NCI-H446 treated with DMSO at 0.1 percent for 48 hours (cell line): ENCODE results near the gene DTNA.
"Not testable (repeated sequence)": the region's sequence is repeated elsewhere in the genome, so short reads cannot be mapped to it uniquely, and the experiment has no call there.

Experiments used
- DNase-seq: peaks from one replicate; lab custom pipeline; 2025; lab: John Stamatoyannopoulos, UW

Gene DTNA

DNA sequence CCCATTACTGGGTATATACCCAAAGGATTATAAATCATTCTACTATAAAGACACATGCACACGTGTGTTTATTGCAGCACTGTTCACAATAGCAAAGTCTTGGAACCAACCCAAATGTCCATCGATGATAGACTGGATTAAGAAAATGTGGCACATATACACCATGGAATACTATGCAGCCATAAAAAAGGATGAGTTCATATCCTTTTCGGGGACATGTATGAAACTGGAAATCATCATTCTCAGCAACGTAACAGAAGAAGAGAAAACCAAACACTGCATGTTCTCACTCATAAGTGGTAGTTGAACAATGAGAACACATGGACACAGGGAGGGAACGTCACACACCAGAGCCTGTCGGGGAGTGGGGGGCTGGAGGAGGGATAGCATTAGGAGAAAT is 15.6 kb downstream of the DTNA start:
- DNase-seq = not testable (repeated sequence)

DNA sequence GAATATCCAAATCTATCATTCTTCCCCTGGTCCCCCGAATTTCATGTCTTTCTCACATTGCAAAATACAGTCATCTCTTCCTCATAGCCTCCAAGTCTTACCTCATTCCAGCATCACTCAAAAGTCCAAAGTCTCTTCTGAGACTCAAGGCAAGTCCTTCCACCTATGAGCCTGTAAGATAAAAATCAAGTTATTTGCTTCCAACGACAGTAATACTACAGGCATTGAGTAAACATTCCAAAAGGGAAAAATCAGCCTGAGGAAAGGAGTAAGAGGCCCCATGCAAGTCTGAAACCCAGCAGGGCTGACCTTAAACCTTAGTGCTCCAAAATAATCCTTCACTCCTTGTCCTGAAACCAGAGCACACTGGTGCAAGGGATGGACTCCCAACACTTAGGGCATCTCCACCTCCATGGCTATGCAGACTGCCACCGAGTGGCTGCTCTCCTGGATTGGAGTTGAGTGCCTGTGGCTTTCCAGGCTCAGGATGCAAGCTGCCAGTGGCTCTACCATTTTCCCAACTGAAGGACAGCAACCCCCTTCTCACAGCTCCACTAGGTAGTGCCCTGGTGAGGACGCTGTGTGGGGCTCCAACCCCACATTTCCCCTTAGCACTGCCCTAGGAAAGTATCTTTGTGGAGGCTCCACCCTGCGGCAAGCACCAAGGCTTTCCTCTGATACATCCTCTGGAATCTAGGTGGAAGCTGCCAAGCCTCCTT is 16.3 kb downstream of the DTNA start:
- no peak for DNase-seq

DNA sequence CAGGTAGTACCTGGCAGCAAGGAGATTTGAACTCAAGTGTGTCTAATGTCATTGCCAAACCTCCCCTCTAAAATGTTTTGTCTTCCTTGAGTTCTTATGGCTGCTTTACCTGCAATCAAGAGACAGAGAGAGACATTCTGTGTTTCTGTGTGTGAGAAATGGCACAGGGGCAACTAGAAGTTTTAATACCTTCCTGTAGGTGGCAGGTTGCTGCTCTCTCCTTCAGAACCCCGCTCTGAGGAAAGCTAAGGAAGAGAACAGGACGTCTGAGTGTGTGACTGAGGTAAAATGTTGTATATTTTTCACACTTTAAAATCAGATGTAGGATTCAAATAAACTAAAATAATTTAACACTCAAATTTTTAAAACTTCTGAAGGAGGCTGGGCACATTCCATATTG is 19.2 kb downstream of the DTNA start:
- no peak for DNase-seq

DNA sequence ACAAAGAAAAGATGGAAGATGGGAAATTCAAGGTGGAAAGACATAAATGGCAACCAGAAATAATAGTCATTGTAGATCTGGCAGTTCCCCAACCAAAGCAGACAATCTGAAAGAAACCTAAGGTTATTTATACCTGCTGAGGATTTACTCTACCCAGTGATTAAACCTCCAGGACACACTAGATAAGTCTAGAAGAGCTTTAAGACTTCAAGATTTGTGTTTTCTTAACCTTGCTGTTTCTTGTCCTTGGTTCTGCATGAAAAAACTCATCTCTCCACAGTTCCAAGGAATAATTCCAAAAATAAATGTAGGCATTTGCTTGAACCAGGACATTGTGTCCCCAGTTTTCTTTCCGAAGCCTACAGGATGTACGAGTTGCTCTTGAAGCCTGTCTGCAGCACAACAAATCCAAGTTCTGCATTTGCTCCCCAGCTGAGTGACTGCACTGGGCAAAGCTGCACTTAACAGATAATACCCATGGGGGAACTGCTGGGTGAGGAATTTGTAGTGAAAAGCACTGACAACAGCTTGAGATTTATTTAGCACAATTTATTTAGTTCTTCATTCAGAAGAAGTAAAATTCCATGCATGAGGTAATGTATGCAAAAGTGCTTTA is 19.8 kb downstream of the DTNA start:
- DNase-seq = no peak

DNA sequence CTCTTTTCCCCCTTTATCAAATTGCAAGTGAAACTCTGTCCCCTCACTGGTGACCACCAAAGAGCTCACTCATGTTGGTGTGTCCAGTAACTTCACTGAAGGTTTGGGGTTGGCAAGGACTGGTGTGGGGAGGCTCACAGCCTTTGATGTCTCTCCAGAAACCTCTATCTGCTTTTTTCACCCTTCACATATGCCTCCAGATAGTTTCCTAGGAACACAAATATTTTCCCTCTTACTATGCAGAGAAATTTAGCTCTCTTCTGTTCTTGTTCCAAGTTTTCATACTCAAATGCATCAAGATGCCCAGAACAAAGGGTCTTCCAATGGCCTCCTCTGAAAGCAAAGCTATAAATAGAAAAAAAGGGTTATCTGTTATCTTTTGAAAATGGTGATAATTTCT is 20.7 kb downstream of the DTNA start:
- DNase-seq = no peak

DNA sequence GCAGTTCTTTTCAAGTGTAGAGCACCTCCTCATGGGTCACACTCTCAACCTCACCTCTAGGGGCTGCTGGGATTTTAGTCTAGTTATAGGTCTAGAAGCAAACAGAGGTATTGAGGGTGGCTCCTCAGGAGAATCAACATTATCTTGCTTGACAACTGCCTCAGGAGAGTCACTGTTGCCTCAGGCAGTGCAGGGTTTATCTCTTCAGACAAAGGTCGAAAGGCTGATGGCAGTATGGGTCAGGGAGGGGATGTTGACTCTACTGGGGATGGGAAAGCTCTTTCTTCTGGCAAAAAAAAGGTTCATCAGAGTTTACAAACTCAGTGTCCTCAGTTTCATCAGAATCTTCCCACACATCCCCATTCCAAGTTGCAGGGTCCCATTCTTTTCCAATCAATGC is 24.0 kb downstream of the DTNA start:
- DNase-seq = no peak

DNA sequence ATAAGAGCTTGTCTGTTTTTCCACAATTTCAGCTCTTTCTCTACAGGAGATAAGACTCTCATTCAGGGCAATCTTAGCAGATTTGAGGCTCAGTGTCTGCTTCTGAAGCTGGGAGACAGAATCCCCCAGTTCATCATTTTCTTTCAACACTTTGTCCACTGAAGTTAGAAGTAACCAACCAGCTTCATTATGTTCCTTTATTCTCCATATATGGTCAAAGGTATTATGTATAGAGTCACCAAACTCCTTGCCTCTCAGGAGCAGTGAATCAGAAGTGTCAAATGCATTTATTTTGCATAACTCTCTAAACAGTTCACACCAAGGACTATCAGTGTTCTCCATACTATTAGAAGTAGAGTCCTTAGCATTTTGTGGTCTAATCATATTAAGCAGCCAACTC is 24.4 kb downstream of the DTNA start:
- not testable (repeated sequence) for DNase-seq

DNA sequence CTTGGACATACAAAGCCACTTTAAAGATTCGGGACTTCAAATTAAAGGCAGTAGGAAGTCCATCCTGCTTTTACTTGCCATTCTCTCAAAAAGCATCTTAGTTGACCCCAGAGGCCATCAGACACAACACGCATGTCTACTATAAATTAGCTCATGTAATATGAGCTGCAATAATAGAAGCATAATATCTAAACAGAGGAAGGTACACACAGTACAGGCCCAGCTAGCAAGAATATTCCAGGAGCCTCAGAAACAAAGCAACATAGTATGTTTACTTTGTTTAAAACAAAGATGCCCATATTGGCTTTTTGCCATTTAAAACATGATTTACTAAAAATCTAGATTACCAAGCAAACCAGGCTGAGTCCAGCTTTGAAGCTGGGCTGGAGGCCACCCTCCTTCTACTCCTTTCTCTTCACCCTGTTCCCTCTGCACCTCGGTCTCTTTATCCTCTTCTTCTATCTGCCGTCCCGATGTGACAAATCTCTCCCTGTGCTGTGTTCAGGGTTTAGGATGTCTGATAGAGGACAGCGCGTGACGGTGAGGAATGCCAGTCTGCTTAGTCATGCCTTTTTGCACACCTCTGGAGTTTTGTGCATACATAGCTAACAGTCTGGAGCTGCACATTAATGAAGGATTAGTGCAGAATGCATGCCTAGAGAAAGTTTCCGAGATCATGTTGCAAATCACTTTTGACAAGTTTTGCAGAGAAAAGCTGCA is 28.2 kb downstream of the DTNA start:
- no peak for DNase-seq

DNA sequence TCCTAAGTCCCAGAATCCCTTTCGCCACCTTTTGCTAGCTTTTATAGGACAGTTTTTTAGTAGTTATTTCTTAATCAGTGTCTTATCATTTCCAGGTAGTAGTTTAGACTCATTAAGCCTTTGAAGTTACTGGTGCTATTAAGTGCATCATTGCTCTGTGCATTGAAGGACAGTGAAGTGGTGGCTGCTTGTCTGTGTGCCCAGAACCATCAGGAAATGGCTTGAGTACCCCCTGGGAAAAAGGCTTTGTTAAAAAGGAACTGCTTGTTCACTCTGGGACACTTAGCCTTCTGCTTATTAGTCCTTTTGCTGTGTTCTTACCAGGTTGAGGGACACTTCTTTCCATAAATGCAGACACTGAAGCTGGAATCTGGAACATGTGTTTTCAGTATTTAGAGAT is 30.0 kb downstream of the DTNA start:
- DNase-seq = no peak

DNA sequence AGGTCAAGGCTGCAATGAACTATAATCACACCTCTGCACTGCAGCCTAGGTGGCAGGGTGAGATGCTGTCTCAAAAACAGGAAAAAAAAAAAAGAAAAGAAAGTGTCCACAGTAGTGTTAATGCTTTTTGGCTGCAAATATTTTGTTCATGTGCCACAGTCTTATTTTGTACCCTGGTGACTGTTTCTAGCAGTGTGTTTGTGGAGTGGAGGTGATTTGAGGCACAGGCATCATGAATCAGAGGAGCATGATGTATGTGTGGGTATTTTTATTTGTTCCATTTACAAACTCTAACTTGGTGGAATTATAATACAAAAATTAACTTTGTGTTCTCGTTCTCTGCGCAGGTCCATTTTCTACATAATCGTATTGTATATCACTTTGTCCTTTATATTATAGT is 30.6 kb downstream of the DTNA start:
- DNase-seq = no peak

DNA sequence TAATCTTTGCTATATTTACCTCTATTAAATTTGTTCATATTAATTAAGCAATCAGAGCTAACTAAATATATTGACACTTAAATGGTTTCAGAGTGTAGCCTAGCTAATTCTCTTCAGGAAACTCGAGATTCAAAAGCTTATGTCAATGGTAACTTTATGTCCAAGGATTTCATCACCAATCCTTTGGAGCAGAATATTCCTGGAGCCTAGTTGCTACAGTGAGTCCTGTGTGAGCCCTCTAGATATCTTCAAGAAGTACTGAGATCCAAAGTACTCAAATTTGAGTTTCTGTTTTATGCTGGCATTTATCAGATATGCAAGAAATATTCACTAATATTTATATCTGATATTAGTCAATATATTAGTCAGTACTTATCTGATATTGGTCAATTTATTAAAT is 31.3 kb downstream of the DTNA start:
- DNase-seq = no peak

DNA sequence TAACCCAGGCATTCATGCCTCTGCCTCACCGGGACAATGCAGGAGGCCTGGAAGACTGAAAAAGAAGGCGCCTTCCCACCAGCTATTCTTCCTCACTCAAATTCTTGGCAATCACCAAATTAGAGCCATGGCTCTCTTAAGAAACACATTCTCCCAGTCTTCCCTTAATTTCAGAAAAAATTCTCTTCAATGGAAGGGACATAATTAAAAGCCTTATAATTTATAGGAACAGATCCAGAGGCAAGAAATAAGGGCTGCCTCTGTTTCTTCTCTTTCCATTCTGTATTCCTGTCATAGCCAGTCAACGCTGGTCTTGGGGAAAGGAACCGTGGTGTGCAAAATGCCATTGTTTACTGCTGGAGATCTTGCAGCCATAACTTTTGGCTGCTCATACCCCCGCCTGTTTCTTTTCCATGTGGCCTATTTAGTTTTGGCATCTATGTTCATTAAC is 32.8 kb downstream of the DTNA start:
- DNase-seq = no peak

DNA sequence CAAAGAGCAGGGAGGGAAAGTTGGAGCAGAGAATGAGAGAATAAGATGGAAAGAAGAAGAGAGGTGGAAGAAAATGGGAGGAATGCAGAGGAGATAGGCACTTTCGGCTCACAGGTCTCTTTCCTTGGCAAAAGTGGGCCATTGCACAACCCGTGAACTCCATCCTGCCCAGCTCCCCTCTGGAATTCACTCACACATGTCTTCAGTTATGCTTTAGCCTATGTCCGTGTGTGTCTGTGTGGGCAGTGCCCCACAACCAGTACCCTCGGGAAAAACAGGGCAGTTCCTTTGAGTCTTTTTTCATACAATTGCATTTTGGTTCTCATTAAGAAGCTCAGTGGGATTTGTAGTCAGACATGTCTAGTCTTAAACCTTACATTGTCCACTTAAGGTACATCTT is 34.5 kb downstream of the DTNA start:
- DNase-seq = no peak

DNA sequence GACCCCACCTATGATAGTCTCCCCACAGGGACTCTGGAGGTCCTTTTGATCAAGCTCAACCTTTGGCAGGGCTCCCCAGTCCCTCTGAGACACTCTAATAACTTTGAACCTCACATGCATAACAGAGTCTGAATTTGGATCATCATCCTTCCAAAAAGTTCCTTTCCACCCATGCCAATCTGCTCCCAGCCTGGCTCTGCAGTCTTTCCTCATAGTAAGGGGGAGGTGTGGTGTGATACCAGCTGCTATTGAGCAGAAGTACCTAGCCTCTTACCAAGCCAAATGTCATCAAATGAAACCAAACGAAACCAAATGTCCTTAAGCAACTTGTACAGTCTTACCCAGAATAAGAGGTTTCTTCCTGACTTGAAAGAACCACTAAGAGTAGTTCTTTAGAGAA is 36.5 kb downstream of the DTNA start:
- no peak for DNase-seq

DNA sequence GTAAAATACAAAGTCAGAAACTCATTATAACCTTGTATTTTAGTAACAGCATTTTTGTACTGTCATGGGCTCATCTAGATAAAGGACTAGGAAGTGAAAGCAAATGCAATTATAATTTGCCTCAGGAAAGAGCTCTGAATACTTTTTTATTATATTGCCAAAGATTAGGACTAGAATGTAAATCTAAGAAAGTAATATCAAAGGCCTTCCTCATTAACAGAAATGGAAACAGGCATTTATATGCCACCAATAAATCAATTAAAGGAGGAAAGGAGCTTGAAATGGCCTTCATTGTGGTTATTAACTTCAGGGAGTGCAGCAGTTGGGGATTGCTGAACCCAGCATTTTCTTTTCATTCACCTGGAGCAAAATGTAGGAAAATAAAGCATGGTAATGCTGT is 39.6 kb downstream of the DTNA start:
- no peak for DNase-seq

DNA sequence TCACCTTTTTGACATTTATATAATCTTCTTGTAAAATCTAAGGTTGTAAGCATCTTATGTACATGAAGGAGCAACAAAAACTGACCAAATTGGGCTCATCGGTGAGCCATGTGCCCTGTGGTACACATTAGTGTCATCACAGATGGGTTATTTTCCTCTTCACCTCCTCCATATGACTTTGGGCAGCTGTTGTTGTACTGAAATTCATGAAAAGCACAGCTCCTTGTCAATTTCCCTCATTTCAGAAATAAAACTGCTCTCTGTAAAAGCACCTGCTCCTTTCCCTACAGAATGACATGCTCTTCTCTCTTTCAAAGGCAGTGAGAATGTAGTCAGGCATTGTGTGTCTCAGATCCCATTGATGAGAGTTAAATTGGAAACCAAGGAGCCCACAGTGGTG is 42.0 kb downstream of the DTNA start:
- DNase-seq = peak; percentile 27

DNA sequence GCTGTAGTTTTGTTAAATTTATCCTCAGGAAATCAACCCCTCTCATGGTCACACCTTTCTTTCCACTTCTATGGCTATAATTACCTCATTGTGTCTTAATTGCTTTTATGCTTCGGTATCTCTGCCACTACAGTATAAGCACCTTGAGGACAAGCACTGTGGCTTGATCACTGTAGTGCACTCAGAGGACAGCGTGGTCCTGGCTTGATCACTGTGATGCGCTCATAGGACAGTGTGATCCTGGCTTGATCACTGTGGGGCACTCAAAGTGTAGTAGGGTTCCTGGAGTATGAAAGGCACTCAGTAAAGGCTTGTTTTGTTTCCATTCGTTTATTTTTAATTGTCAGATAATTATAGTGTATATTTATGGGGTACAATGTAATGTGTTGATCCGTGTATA is 44.2 kb downstream of the DTNA start:
- no peak for DNase-seq

DNA sequence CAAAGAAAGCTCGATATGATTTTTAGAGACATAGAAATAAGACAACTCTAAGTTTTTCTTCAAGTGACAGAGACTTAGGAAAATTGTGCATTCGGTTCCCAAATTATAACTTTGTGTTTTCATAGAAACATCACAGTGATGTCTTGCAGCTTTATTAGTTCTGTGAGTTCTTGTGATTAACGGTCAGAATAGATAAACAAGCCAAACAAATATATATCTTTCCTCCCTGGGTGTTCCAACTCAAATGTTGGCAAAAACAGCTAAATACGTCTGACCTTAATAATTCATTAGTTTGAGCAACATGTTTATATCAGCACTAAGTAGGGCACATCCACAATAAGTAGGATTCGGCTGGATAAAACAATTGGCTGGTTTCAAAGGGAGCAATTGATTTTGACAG is 47.6 kb downstream of the DTNA start:
- no peak for DNase-seq

DNA sequence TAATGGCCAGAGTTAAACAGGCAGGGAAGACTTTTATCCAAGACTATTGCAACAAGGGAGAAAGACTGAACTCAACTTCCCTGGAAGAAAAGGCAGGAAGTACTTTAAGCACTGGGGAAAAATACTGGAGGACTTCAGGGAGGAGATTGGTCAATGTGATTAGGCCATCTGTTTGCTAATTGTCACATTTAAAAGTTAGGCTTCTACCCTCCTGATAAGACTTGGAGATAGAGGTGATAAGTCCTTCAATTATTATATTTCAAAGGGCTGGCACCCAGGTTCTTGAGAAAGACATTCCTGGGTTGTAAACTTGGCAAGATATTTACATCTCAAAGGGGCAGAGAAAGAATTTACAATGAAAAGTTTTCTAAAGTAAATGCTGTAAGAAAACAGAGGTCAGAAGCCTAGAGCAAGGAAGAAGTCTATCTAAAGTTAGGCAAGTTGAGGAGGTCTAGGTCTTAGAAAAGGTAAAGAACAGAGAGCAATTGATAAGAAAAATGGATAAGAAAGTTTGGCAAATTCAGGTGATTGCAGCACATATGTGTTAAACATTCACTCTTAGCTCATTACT is 48.4 kb downstream of the DTNA start:
- DNase-seq = no peak

DNA sequence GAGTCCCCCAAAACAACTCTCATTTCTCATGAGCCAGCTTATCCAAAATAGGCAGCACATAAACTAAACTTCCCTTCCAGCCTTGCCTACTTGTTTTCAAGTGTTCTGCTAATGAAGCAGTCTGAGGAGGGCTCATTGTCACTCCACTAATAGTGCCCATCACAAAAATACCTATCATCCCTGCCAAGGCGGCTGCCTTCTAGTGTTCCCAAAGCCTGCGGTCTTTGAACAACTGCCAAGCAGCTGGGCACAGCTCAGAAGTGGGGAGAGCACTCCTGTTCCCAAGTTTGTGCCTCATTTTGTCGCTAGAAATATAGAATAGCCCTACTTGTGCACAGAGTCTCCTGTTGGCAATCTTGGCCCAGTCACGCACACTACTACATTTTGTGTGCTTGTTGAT is 50.3 kb downstream of the DTNA start:
- no peak for DNase-seq

DNA sequence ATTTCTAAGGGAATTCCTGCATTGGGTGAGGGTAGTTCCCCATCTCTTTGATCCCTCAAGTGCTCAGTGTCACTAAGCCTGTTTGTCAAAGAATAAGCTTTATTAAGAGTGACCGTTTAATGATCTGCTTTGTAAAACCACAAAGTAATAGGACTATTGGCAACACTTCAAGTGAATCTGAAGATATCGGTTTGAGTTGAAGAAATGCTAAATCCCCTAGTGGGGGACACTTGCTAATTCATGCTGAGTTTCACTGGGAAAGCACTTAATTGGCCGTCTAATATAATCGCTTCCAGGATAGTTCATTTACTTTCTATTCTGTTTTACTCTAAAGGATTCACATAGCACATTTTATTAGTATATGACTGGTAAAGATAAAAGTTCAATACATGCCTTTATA is 54.4 kb downstream of the DTNA start:
- no peak for DNase-seq

DNA sequence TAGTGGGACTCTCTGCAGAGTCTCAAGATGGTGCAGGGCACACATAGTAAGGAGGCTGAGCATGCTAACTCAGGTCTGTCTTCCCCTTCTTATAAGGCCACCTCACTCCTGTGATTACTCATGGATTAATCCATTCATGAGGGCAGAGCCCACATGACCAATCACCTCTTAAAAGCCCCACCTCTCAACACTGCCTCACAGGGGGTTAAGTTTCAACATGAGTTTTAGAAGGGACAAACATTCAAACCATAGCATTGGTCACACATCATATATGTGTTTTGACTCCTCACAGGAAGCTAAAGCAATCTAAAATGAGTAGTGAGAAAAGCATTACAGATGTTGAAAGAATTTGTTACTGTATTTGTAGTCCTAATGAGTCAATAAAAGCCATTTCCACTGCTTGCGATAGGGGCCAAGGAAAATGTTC is 57.5 kb downstream of the DTNA start:
- DNase-seq = no peak

DNA sequence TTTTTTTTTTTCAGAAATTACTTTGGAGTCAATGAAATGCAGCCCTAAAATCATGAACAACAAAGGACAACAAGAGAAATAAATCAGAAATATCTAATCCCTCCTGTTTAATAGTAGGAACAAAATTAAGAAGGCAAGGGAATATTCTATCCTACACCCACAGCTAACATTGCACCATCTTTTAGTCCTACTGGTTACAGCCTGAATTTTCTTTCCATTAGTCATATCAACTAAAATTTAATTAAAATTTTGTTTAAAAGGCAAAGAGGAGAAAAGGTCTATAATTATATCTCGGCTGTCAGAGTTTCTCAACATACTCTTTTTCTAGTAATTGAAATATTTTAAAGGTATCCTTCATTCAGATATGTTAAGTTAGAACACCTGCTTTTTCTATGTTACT is 61.9 kb downstream of the DTNA start:
- no peak for DNase-seq
